IMR-90 (cell line): ENCODE data around the gene ARV1. TPM values are rescaled to one million over a fixed set of nuclear protein-coding genes. Genes with fewer than 3 reads are reported as not detected.

ENCODE experiments used
- ATAC-seq: fragments of 200-7000 bp; cut with Tn5 transposase; 2 replicates; pipeline ENCODE4 v1.9.1; 2020; ENCODE audit warnings: low read depth, mild to moderate bottlenecking, moderate library complexity
- BruUV-seq: library from RNA; stranded (reverse); fragments of 400-500 nt; replicated peaks from 2 replicates; lab custom pipeline; 2021; lab: Mats Ljungman, UMichigan
- CTCF ChIA-PET: fragments of 300-600 bp; formaldehyde crosslinking; extraction: SDS; loops from one replicate; lab custom pipeline; 2021; ENCODE audit warnings: antibody characterized with exemption; lab: Yijun Ruan, JAX
- POLR2A ChIA-PET: fragments of 300-600 bp; sonication (Branson Sonifier 250); formaldehyde crosslinking; loops from one replicate; lab custom pipeline; 2022; ENCODE audit warnings: antibody characterized with exemption; ENCODE audit not compliant: unreplicated experiment; lab: Charles Lee
- DNase-seq: peaks from one replicate; pipeline ENCODE4 v3.0.0; 2013
- H2AFZ ChIP-seq: replicated peaks from 2 replicates; pipeline ENCODE3; 2013; ENCODE audit warnings: low read length, mild to moderate bottlenecking; ENCODE audit not compliant: poor library complexity
- H2AK5ac ChIP-seq: 2 replicates; pipeline ENCODE4 v1.6.1; 2013; ENCODE audit warnings: low read depth, low read length, inconsistent platforms
- H2AK9ac ChIP-seq: replicated peaks from 2 replicates; pipeline ENCODE3; 2013; ENCODE audit warnings: mild to moderate bottlenecking, low read depth, low read length, moderate library complexity; ENCODE audit not compliant: poor library complexity
- H2BK120ac ChIP-seq: 2 replicates; pipeline ENCODE4 v1.6.1; 2013; ENCODE audit warnings: low read depth, low read length, inconsistent platforms
- H2BK15ac ChIP-seq: 3 replicates; pipeline ENCODE4 v1.6.1; 2013; ENCODE audit warnings: low read depth, low read length, inconsistent platforms
- H2BK20ac ChIP-seq: 2 replicates; pipeline ENCODE4 v1.6.1; 2013; ENCODE audit warnings: low read depth, mild to moderate bottlenecking, inconsistent platforms, low read length, moderate library complexity
- H2BK5ac ChIP-seq: 2 replicates; pipeline ENCODE4 v1.6.1; 2013; ENCODE audit warnings: mild to moderate bottlenecking, low read depth, low read length, inconsistent platforms; ENCODE audit not compliant: poor library complexity, severe bottlenecking
- H3K14ac ChIP-seq: replicated peaks from 2 replicates; pipeline ENCODE4 v1.6.1; 2013; ENCODE audit warnings: low read depth, low read length, inconsistent platforms
- H3K18ac ChIP-seq: 2 replicates; pipeline ENCODE4 v1.6.1; 2013; ENCODE audit warnings: low read depth, low read length, control low read depth
- H3K23ac ChIP-seq: 2 replicates; pipeline ENCODE4 v1.6.1; 2013; ENCODE audit warnings: low read depth, low read length, inconsistent platforms
- H3K27ac ChIP-seq: 2 replicates; pipeline ENCODE4 v1.5.1; 2013; ENCODE audit warnings: mild to moderate bottlenecking, control low read depth, low read length; ENCODE audit not compliant: insufficient read depth
- H3K27me3 ChIP-seq: 2 replicates; pipeline ENCODE4 v1.6.1; 2013; ENCODE audit warnings: low read length; ENCODE audit not compliant: control insufficient read depth, insufficient read depth
- H3K36me3 ChIP-seq: 2 replicates; pipeline ENCODE4 v1.6.1; 2013; ENCODE audit warnings: low read length, mixed read lengths; ENCODE audit not compliant: control insufficient read depth, insufficient read depth
- H3K4ac ChIP-seq: 2 replicates; pipeline ENCODE4 v1.6.1; 2013; ENCODE audit warnings: low read depth, low read length, inconsistent platforms
- H3K4me1 ChIP-seq: 2 replicates; pipeline ENCODE4 v1.6.1; 2013; ENCODE audit warnings: low read length, mixed read lengths; ENCODE audit not compliant: control insufficient read depth, insufficient read depth
- H3K4me2 ChIP-seq: 2 replicates; pipeline ENCODE4 v1.6.1; 2013; ENCODE audit warnings: low read depth, mild to moderate bottlenecking, control low read depth, low read length, moderate library complexity
- H3K4me3 ChIP-seq: 2 replicates; pipeline ENCODE4 v1.5.1; 2013; ENCODE audit warnings: low read depth, mild to moderate bottlenecking, control low read depth, low read length, moderate library complexity; ENCODE audit not compliant: insufficient read depth
- H3K56ac ChIP-seq: 2 replicates; pipeline ENCODE4 v1.6.1; 2013; ENCODE audit warnings: low read length, inconsistent platforms; ENCODE audit not compliant: insufficient read depth; ENCODE audit errors: extremely low read depth
- H3K79me1 ChIP-seq, 2 experiments: 2 replicates each; pipeline ENCODE4 v1.6.1; 2013; ENCODE audit warnings: low read length in 2 of 2, inconsistent platforms in 1 of 2, low read depth in 1 of 2
- H3K9ac ChIP-seq: 2 replicates; pipeline ENCODE4 v1.6.1; 2013; ENCODE audit warnings: low read depth, low read length, control low read depth
- H3K9me1 ChIP-seq: 2 replicates; pipeline ENCODE4 v1.6.1; 2013; ENCODE audit warnings: low read length, inconsistent platforms; ENCODE audit not compliant: insufficient read depth
- H3K9me3 ChIP-seq: 2 replicates; pipeline ENCODE4 v1.6.1; 2013; ENCODE audit warnings: low read length; ENCODE audit not compliant: control insufficient read depth, insufficient read depth
- H4K20me1 ChIP-seq: 2 replicates; pipeline ENCODE4 v1.6.1; 2013; ENCODE audit warnings: low read length, inconsistent platforms; ENCODE audit not compliant: insufficient read depth
- H4K5ac ChIP-seq: 2 replicates; pipeline ENCODE4 v1.6.1; 2013; ENCODE audit warnings: mild to moderate bottlenecking, low read depth, low read length, control low read depth
- H4K8ac ChIP-seq, 2 experiments: 2 replicates each; pipeline ENCODE4 v1.6.1; 2013; ENCODE audit warnings: low read depth in 2 of 2, low read length in 2 of 2, control low read depth in 1 of 2, inconsistent platforms in 1 of 2
- H4K91ac ChIP-seq: 2 replicates; pipeline ENCODE4 v1.6.1; 2013; ENCODE audit warnings: low read depth, low read length, inconsistent platforms; ENCODE audit not compliant: insufficient read depth
- CHD1 ChIP-seq: IDR thresholded peaks from 2 replicates; pipeline ENCODE4 v1.6.1; 2012; ENCODE audit warnings: low read depth, low read length, improper control_type of control experiment
- CTCF ChIP-seq: conservative IDR thresholded peaks from 2 replicates; pipeline ENCODE4 v1.5.1; 2012; ENCODE audit warnings: mild to moderate bottlenecking, low read depth, low read length, improper control_type of control experiment
- FOS ChIP-seq: fragments of 150-350 bp; IDR thresholded peaks from 2 replicates; pipeline ENCODE4 v1.6.1; 2016; ENCODE audit warnings: low read depth, low read length
- MAFK ChIP-seq: IDR thresholded peaks from 2 replicates; pipeline ENCODE4 v1.6.1; 2012; ENCODE audit warnings: low read depth, low read length, improper control_type of control experiment
- MXI1 ChIP-seq: IDR thresholded peaks from 2 replicates; pipeline ENCODE4 v1.6.1; 2012; ENCODE audit warnings: low read depth, mild to moderate bottlenecking, low read length, moderate library complexity, borderline replicate concordance
- POLR2A ChIP-seq: IDR thresholded peaks from 2 replicates; pipeline ENCODE4 v1.6.1; 2012; ENCODE audit warnings: mild to moderate bottlenecking, low read depth, low read length
- SMC3 ChIP-seq: fragments of 150-350 bp; IDR thresholded peaks from 2 replicates; pipeline ENCODE4 v1.6.1; 2016; ENCODE audit warnings: low read depth, mild to moderate bottlenecking, antibody characterized with exemption, low read length, moderate library complexity
- WGBS, 2 experiments: methylation state at CpG; one replicate each; pipeline versions ENCODE4 v1.1.5 to v1.1.7; 2013; ENCODE audit warnings: missing lambda C conversion rate in 2 of 2; ENCODE audit not compliant: insufficient read length in 1 of 2; ENCODE audit errors: extremely low coverage in 2 of 2; 5-methylcytosine and 5-hydroxymethylcytosine counted together
- dilution Hi-C: fragments of 300-500 bp; cut with HindIII; formaldehyde crosslinking; loops from one replicate; pipeline ENCODE4 v1.14.3; 2018; ENCODE audit warnings: low sequenced_read_pairs; ENCODE audit not compliant: unreplicated experiment
- in situ Hi-C: fragments of 300-500 bp; cut with MboI; formaldehyde crosslinking; loops from 3 replicates; pipeline ENCODE4 v1.14.3; 2019; ENCODE audit warnings: low sequenced_read_pairs, inconsistent platforms, mixed read lengths
- intact Hi-C: fragments of 100-400 bp; cut with micrococcal nuclease; formaldehyde crosslinking; loops from 2 replicates; pipeline ENCODE4 v1.10.0; 2022
- polyA plus RNA-seq, 3 experiments: library from polyadenylated mRNA; depleted of rRNA; stranded (reverse); fragments of >200 nt; gene quantifications; 2 replicates each; pipeline ENCODE4 v1.2.3, GENCODE V29; 2012; ENCODE audit warnings: low replicate concordance in 1 of 3
- total RNA-seq: library from RNA; depleted of rRNA; stranded (reverse); fragments of >200 nt; gene quantifications from 2 replicates; pipeline ENCODE4 v1.2.3, GENCODE V29; 2012

Gene ARV1
- total and polyA plus RNA-seq, 2 of the 4 experiments (the other 2 are of a cell fraction): 19.0 to 22.9 TPM

GRCh38 chr1:230986976-230987375 lies 8.1 kb downstream of the ARV1 start:
- no peak overlapping the region for H3K9ac ChIP-seq
- no peak overlapping the region for H4K8ac ChIP-seq
- no peak overlapping the region for H2AFZ ChIP-seq
- H2BK15ac ChIP-seq: no peak overlapping the region
- H3K9me3 ChIP-seq: no peaks in the 10 kb centered on the region
- ATAC-seq (peak; percentile 38), DNase-seq (peak; percentile 78)
- dilution Hi-C loops: no loop called here
- in situ Hi-C loops: no loop called here
- H2AK5ac ChIP-seq: no peak overlapping the region
- no peak overlapping the region for H4K5ac ChIP-seq
- H3K18ac ChIP-seq: no peak overlapping the region
- intact Hi-C loops: no loop called here
- H3K4ac ChIP-seq: no peak overlapping the region
- 80% methylated on average over 1 of the region's 7 CpGs; no CpG with 5 or more reads in 1 of the 2 experiments for whole genome bisulfite sequencing, 2 experiments
- ChIA-PET POLR2A (no interaction called here), CTCF (no interaction called here)
- H3K79me1 ChIP-seq: peaks cover 19 to 29% of the 10 kb centered on the region in 2 experiments
- 0 out of 2 replicates have a peak, but pooled peaks cover 3% of the 10 kb centered on the region for H3K9me1 ChIP-seq
- H3K36me3 ChIP-seq: peaks cover 10% of the 10 kb centered on the region
- no peak overlapping the region for H3K14ac ChIP-seq
- no peak overlapping the region for H3K56ac ChIP-seq
- peaks cover 4% of the 10 kb centered on the region for H3K4me1 ChIP-seq
- no peak overlapping the region for H3K4me3 ChIP-seq
- no peak overlapping the region for H3K27ac ChIP-seq
- H2BK5ac ChIP-seq: no peak overlapping the region
- no peak overlapping the region for H2AK9ac ChIP-seq
- no peak overlapping the region for H2BK20ac ChIP-seq
- H4K20me1 ChIP-seq: no peaks in the 10 kb centered on the region
- no TSS peak for BruUV-seq
- no peak overlapping the region for H2BK120ac ChIP-seq
- H3K27me3 ChIP-seq: no peaks in the 10 kb centered on the region
- no peak overlapping the region for H4K91ac ChIP-seq
- H3K23ac ChIP-seq: no peak overlapping the region
- no peak overlapping the region for H3K4me2 ChIP-seq
- TF ChIP-seq SMC3: no peak
- TF ChIP-seq POLR2A: no peak
- TF ChIP-seq MAFK: no peak
- TF ChIP-seq FOS: peak; percentile 37; the same call in 1 of the 2 replicates
- no peak for TF ChIP-seq CHD1
- no peak for TF ChIP-seq MXI1
- TF ChIP-seq CTCF: no peak
